HG02970 (cell line): ENCODE results near the gene DGKE.

Experiments
- ATAC-seq: cut with Tn5 transposase; IDR thresholded peaks from one replicate; pipeline ENCODE4 v1.9.1; 2021; ENCODE audit warnings: mild to moderate bottlenecking, moderate library complexity, moderate number of reproducible peaks; ENCODE audit not compliant: unreplicated experiment, low FRiP score

Gene DGKE

DNA sequence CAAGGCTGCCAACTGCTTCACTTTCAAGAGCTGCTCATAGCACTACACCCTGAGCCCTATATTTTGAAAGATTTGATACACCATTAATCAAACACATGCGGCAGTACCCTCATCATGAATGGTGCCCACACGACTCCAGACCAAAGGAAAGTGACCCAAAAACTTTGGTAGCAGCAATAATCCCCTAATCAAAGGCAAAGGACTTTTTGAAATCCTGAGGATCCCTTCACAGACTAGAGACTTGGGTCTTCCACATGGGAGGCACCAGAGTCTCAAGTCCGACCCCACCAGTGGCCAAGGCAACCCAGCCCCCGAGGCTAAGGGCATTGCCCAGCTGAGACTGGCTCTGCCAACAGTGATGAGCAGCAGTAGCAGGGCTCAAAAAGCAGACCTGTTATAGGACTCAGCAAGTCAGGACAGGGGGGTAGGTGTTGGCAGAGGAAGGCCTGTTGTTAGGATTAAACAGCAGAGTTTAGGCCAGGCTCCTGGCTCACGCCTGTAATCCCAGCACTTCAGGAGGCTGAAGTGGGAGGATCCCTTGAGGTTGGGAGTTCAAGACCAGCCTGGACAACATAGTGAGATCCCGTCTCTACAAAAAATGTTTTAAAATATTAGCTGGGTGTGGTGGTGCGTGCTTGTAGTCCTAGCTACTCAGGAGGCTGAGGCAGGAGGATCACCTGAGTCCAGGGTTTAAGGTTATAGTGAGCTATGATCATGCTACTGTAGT, 76.7 kb downstream of the DGKE start:
- ATAC-seq, result no peak

- no peak for ATAC-seq
These were observed 78.4 kb downstream of the DGKE start for GRCh38 chr17:56912105-56912999.

DNA sequence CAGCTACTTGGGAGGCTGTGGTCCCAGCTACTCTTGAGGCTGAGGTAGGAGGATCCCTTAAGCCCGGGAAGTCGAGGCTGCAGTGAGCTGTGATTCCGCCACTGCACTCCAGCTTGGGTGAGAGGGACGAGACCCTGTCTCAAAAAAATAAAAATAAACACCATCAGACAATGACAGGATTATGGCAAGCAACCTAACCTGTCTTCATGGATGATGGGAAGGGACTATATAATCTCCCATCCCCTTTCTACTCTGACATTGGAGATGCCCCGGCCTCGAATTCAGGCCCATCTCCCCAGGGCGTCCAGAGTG, 79.0 kb downstream of the DGKE start:
- ATAC-seq, result no peak

GRCh38 chr17:56913353-56913866, 79.5 kb downstream of the DGKE start:
- peak; percentile 41 for ATAC-seq

GRCh38 chr17:56913867-56914580, 80.1 kb downstream of the DGKE start, which contains the start of gene TRIM25:
TRIM25 (minus strand) TSS chr17:56914049; CDS start chr17:56913988, 61 bp downstream.
- ATAC-seq, result peak; percentile 63

DNA sequence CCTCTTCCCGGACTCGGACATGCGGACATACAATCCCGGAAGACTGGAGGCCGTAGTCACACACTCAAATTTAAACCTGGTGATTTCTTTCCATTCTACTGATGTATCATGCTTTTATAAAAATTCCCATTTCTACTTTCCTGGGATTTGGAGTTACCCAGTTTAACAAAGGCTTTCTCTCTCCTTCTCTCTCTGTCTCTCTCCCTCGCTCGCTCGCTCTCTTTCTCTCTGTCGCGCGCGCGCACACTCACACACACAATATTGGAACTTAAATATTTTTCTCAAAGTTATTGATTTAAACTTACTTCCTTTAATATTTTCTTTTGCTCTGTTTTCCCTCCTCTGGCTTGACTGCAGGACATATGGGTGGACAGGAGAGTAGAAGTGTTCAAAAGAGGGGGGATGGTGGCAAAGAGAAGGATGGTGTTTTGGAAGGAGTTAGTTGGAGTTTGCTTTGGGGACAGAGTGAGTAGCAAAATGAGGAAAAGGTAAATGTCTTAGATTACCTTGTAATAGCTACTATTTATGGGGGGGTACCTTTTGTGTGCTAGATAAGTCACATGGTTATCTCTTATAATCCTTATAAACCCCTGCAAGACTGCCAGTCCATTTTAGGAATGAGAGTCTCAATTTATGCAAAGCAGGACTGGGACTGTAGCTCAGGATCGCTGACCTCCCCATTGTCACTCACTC, 80.8 kb downstream of the DGKE start:
- ATAC-seq, result no peak

DNA sequence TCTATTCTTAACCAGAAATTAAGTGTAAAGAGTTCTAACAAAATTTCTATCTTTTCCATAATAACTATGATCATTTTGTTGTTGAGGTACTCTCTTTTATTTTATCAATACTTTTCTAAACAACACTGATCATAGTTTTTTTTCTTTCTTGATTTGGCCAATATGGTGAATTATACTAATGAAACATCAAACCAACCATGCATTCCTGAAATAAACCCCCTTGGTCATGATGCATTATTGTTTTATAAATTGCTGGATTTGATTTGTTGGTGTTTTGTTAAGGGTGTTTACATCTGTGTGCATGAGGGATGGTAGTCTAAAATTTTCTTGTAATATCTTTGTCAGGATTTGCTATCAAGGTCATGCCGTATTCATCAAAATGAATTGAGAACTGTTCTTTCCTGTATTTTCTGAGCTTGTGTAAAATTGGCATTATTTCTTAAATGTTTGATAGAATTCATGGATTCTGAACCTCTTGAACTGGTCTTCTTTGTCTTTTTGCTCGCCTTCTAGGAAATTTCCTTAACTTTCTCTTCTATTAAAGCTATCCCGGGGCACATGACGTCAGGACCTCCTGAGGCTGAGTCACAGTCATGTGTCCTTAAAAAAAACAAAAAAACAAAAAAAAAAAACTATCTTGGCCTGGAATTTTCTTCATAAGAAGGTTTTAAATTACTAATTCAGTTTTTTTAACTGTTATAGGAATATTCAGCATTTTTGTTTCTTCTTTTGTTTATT, 83.8 kb downstream of the DGKE start:
- no peak for ATAC-seq

- no peak for ATAC-seq
These were observed 85.0 kb downstream of the DGKE start for GRCh38 chr17:56918916-56919315.
